Measurements from ENCODE around the gene COQ2.
"Not testable (repeated sequence)": the region's sequence is repeated elsewhere in the genome, so short reads cannot be mapped to it uniquely, and the experiment has no call there.

Gene COQ2

DNA sequence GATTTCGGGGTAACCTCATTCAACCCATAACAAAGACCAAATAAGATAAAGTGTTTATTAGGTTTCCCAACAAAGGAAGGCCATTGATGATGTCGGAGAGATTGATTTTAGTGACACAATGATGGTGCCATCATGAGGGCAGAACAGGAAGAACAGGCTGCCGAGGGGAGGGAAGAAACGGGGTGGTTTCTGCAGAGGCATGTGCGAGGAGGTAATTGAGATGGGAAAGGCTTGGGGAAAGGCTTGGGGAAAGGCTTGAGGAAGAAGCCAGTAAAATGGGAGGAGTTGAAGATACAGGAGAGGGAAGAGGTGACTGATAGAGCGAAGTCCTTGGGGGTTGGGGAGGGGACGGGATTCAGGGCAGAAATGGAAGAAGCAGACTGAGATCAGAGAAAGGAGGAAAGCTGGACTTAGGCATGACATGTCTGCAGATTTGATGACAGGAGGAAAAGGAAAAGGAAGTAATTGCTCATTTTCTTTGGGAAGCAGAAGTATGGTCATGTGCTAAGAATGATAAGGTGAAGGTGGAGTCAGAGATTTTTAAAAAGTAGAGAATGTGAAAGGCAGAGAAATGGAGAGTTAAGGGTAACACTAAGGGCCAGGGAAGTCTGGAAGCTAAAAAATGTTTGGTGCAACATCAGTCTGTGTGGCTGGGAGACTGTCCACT is 44.1 kb upstream of the COQ2 start:
- CTCF ChIA-PET = no interaction called here
- no peak overlapping the region for H3K4me3 ChIP-seq (ENCODE audit: low read depth, low read length)

DNA sequence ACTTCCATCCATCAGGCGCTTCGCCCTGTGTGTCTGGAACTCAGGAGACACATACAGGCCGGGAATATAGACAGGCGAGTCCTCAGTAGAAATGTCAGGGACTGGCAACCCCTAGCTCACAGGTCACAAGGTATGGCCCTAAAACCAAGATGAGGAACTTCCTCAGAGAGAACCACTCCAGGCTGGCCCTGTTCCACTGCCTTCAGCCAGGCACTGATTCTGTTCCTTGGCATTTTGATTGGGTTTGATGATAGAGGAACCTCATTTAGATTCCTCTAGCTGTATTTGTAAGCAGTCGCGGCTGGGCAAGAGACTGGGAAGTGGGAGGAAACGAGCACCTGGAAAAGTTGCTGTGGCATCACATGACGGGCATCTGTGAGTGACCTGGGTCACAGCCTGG is 41.9 kb upstream of the COQ2 start:
- Histone ChIP-seq H3K9me3 (ENCODE audit: control insufficient read depth, insufficient read depth, low read depth, low read length) (no peaks in the 10 kb centered on the region), H3K36me3 (ENCODE audit: control insufficient read depth in 2 of 2, insufficient read depth in 1 of 2, low read length in 2 of 2) (no peaks in the 10 kb centered on the region), H3K4me3 (ENCODE audit: low read depth, low read length) (no peak overlapping the region), H3K27ac (ENCODE audit: extremely low read depth, low read depth, low read length) (no peak overlapping the region), H3K4me1 (ENCODE audit: control insufficient read depth, insufficient read depth, low read length) (no peaks in the 10 kb centered on the region)
- ChIA-PET CTCF (no interaction called here), POLR2A (no interaction called here)
- TF ChIP-seq ZNF394 (tag by site-specific recombination; IDR thresholded peaks at IDR 0.05; ENCODE audit: borderline replicate concordance) (no peak), ZBTB8A (tag by site-specific recombination; IDR thresholded peaks at IDR 0.05) (no peak), KLF10 (tag by site-specific recombination; IDR thresholded peaks at IDR 0.05) (no peak), ZNF558 (tag by site-specific recombination; IDR thresholded peaks at IDR 0.05) (no peak)

More for the DNA sequence above, 44.1 kb upstream of the COQ2 start:
- H3K27ac ChIP-seq (ENCODE audit: extremely low read depth, low read depth, low read length) = no peak overlapping the region
- H3K9me3 ChIP-seq (ENCODE audit: control insufficient read depth, insufficient read depth, low read depth, low read length) = no peaks in the 10 kb centered on the region
- POLR2A ChIA-PET = interaction anchor here (0.5 to 1.3 kb wide), 2 partner anchors 44 to 316 kb away, joined by 3 to 5 read pairs; partner anchors contain the start of gene COQ2
- no peaks in the 10 kb centered on the region for H3K36me3 ChIP-seq (ENCODE audit: control insufficient read depth in 2 of 2, insufficient read depth in 1 of 2, low read length in 2 of 2)
- no peaks in the 10 kb centered on the region for H3K4me1 ChIP-seq (ENCODE audit: control insufficient read depth, insufficient read depth, low read length)
- TF ChIP-seq, protein P1, sequence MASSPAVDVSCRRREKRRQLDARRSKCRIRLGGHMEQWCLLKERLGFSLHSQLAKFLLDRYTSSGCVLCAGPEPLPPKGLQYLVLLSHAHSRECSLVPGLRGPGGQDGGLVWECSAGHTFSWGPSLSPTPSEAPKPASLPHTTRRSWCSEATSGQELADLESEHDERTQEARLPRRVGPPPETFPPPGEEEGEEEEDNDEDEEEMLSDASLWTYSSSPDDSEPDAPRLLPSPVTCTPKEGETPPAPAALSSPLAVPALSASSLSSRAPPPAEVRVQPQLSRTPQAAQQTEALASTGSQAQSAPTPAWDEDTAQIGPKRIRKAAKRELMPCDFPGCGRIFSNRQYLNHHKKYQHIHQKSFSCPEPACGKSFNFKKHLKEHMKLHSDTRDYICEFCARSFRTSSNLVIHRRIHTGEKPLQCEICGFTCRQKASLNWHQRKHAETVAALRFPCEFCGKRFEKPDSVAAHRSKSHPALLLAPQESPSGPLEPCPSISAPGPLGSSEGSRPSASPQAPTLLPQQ (tag by site-specific recombination; IDR thresholded peaks at IDR 0.05) = no peak
- TF ChIP-seq ZBTB17 (tag by site-specific recombination; IDR thresholded peaks at IDR 0.05) (0 out of 2 replicates have a peak, but pooled peaks have one; percentile 18), PRDM1 (tag by site-specific recombination; IDR thresholded peaks at IDR 0.05) (peak; percentile 56)

DNA sequence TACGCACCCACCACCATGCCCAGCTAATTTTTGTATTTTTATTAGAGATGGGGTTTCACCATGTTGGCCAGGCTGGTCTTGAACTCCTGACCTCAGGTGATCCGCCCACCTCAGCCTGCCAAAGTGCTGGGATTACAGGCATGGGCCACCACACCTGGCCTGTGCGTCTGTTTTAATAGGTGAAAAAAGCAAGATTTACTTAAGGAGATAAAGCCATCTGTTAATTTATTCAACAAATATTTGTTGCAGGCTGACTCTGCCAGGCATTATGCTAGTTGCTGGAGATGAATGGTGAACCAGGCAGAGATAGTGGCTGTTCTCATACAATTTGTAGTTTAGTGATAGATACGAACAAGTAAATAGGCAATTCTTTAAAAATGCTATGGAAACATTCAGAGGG is 40.7 kb upstream of the COQ2 start:
- H3K4me3 ChIP-seq (ENCODE audit: low read depth, low read length); H3K9me3 ChIP-seq (ENCODE audit: control insufficient read depth, insufficient read depth, low read depth, low read length); H3K36me3 ChIP-seq (ENCODE audit: control insufficient read depth in 2 of 2, insufficient read depth in 1 of 2, low read length in 2 of 2); CTCF ChIA-PET; POLR2A ChIA-PET; H3K27ac ChIP-seq (ENCODE audit: extremely low read depth, low read depth, low read length); H3K4me1 ChIP-seq (ENCODE audit: control insufficient read depth, insufficient read depth, low read length): not testable (repeated sequence)

DNA sequence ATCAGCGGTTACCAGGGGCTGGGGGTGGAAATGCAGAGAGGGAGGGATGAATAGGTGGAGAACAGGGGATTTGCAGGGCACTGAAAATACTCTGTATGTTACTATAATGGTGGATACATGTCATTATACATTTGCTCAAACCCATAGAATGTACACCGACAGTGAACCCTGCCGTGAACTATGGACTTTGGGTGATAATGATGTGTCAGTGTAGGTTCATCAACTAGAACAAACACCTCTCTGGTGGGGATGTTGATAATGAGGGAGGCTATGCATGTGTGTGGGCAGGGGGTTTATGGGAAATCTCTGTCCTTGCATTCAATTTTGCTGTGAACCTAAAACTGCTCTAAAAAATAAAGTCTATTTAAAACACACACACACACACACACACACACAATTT is 38.5 kb upstream of the COQ2 start:
- POLR2A ChIA-PET = no interaction called here
- Histone ChIP-seq H3K4me1 (ENCODE audit: control insufficient read depth, insufficient read depth, low read length) (no peaks in the 10 kb centered on the region), H3K4me3 (ENCODE audit: low read depth, low read length) (no peak overlapping the region), H3K9me3 (ENCODE audit: control insufficient read depth, insufficient read depth, low read depth, low read length) (no peaks in the 10 kb centered on the region), H3K27ac (ENCODE audit: extremely low read depth, low read depth, low read length) (no peak overlapping the region), H3K36me3 (ENCODE audit: control insufficient read depth in 2 of 2, insufficient read depth in 1 of 2, low read length in 2 of 2) (no peaks in the 10 kb centered on the region)
- TF ChIP-seq ZNF777 (tag by site-specific recombination; IDR thresholded peaks at IDR 0.05; ENCODE audit: borderline replicate concordance) = no peak
- no peak for TF ChIP-seq PRDM1 (tag by site-specific recombination; IDR thresholded peaks at IDR 0.05)
- TF ChIP-seq ZNF623 (tag by site-specific recombination; IDR thresholded peaks at IDR 0.05) = no peak
- TF ChIP-seq ZNF302 (tag by site-specific recombination; IDR thresholded peaks at IDR 0.05; ENCODE audit: low read depth) = no peak
- TF ChIP-seq SP7 (tag by site-specific recombination; IDR thresholded peaks at IDR 0.05) = no peak
- CTCF ChIA-PET = no interaction called here

DNA sequence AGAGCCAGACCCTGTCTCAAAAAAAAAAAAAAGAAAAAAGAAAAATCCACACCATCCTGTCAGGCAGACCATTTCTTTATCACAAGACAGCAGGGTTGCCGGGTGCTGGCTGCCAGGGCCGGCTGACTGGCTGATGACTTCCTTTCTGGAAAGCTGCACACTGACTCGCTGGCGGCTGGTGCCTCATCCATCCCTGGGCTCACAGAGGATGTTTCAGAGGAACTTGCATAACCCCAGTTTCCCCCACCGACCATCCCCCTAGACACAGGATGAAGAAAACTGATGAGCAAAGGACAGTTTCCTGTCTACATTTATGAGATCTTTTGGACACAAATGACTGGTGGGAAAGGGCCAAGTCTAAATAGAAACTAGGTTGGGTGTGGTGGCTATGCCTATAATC is 36.0 kb upstream of the COQ2 start:
- Histone ChIP-seq H3K36me3 (ENCODE audit: control insufficient read depth in 2 of 2, insufficient read depth in 1 of 2, low read length in 2 of 2) (no peaks in the 10 kb centered on the region), H3K4me1 (ENCODE audit: control insufficient read depth, insufficient read depth, low read length) (no peaks in the 10 kb centered on the region), H3K4me3 (ENCODE audit: low read depth, low read length) (no peak overlapping the region), H3K9me3 (ENCODE audit: control insufficient read depth, insufficient read depth, low read depth, low read length) (no peaks in the 10 kb centered on the region), H3K27ac (ENCODE audit: extremely low read depth, low read depth, low read length) (no peak overlapping the region)
- CTCF ChIA-PET = no interaction called here
- POLR2A ChIA-PET = interaction anchor here (1.0 kb wide), 1 partner anchor 36 kb away, joined by 3 read pairs; the partner anchor contains the start of gene COQ2
- TF ChIP-seq, protein P2, sequence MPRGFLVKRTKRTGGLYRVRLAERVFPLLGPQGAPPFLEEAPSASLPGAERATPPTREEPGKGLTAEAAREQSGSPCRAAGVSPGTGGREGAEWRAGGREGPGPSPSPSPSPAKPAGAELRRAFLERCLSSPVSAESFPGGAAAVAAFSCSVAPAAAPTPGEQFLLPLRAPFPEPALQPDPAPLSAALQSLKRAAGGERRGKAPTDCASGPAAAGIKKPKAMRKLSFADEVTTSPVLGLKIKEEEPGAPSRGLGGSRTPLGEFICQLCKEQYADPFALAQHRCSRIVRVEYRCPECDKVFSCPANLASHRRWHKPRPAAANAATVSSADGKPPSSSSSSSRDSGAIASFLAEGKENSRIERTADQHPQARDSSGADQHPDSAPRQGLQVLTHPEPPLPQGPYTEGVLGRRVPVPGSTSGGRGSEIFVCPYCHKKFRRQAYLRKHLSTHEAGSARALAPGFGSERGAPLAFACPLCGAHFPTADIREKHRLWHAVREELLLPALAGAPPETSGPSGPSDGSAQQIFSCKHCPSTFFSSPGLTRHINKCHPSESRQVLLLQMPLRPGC (tag by site-specific recombination; IDR thresholded peaks at IDR 0.05) = no peak
- TF ChIP-seq ZNF529 (tag by site-specific recombination; IDR thresholded peaks at IDR 0.05; ENCODE audit: insufficient replicate concordance) (no peak), ZNF830 (tag by site-specific recombination; IDR thresholded peaks at IDR 0.05; ENCODE audit: low read depth) (no peak), SETDB1 (IDR thresholded peaks at IDR 0.05; ENCODE audit: insufficient read length, low read length) (no peak), ZNF2 (tag by site-specific recombination; IDR thresholded peaks at IDR 0.05) (no peak), ZNF561 (tag by site-specific recombination; IDR thresholded peaks at IDR 0.05; ENCODE audit: borderline replicate concordance) (no peak), ZNF843 (tag by site-specific recombination; IDR thresholded peaks at IDR 0.05) (no peak), GLIS1 (tag by site-specific recombination; IDR thresholded peaks at IDR 0.05) (no peak)
- TF ChIP-seq, protein P3, sequence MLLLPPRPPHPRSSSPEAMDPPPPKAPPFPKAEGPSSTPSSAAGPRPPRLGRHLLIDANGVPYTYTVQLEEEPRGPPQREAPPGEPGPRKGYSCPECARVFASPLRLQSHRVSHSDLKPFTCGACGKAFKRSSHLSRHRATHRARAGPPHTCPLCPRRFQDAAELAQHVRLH (tag by site-specific recombination; IDR thresholded peaks at IDR 0.05) = no peak
- TF ChIP-seq, protein P4, sequence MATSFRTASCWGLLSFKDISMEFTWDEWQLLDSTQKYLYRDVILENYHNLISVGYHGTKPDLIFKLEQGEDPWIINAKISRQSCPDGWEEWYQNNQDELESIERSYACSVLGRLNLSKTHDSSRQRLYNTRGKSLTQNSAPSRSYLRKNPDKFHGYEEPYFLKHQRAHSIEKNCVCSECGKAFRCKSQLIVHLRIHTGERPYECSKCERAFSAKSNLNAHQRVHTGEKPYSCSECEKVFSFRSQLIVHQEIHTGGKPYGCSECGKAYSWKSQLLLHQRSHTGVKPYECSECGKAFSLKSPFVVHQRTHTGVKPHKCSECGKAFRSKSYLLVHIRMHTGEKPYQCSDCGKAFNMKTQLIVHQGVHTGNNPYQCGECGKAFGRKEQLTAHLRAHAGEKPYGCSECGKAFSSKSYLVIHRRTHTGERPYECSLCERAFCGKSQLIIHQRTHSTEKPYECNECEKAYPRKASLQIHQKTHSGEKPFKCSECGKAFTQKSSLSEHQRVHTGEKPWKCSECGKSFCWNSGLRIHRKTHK (tag by site-specific recombination; IDR thresholded peaks at IDR 0.05) = no peak
